SK-N-SH treated with all-trans-retinoic acid at 6 μM for 48 hours (cell line): ENCODE measurements around the gene KCNJ12.
"Not testable (repeated sequence)": the region's sequence is repeated elsewhere in the genome, so short reads cannot be mapped to it uniquely, and the experiment has no call there.

Source experiments
- ARNTL ChIP-seq: fragments of 450-650 bp; formaldehyde crosslinking; IDR thresholded peaks from 2 replicates; pipeline ENCODE4 v1.5.0; 2020; ENCODE audit warnings: low read depth, mild to moderate bottlenecking, moderate library complexity, borderline replicate concordance
- CREB5 ChIP-seq: fragments of 250-450 bp; sonication (Bioruptor Pico); IDR thresholded peaks from 2 replicates; pipeline ENCODE4 v1.5.1; 2020; ENCODE audit warnings: low read depth, mild to moderate bottlenecking, moderate library complexity
- ESRRG ChIP-seq: fragments of 250-450 bp; sonication (Bioruptor Pico); IDR thresholded peaks from 2 replicates; pipeline ENCODE4 v1.6.1; 2021; ENCODE audit warnings: mild to moderate bottlenecking
- PATZ1 ChIP-seq: fragments of 250-450 bp; sonication (Bioruptor Pico); IDR thresholded peaks from 2 replicates; pipeline ENCODE4 v1.8.0; 2020; ENCODE audit warnings: mild to moderate bottlenecking, moderate library complexity, borderline replicate concordance
- POU6F1 ChIP-seq: fragments of 250-450 bp; sonication (Bioruptor Pico); IDR thresholded peaks from 2 replicates; pipeline ENCODE4 v1.8.0; 2021; ENCODE audit warnings: low read depth, mild to moderate bottlenecking, moderate library complexity, borderline replicate concordance
- RARB ChIP-seq: fragments of 250-450 bp; sonication (Bioruptor Pico); IDR thresholded peaks from 2 replicates; pipeline ENCODE4 v1.8.0; 2021; ENCODE audit warnings: mild to moderate bottlenecking, moderate library complexity
- TCF4 ChIP-seq: fragments of 250-450 bp; sonication (Bioruptor Pico); IDR thresholded peaks from 2 replicates; pipeline ENCODE4 v1.8.0; 2021; ENCODE audit warnings: mild to moderate bottlenecking, moderate library complexity, borderline replicate concordance
- TOX ChIP-seq: fragments of 250-450 bp; sonication (Bioruptor Pico); IDR thresholded peaks from 2 replicates; pipeline ENCODE4 v1.8.0; 2021; ENCODE audit warnings: mild to moderate bottlenecking, moderate library complexity, borderline replicate concordance
- TSHZ2 ChIP-seq: fragments of 250-450 bp; sonication (Bioruptor Pico); IDR thresholded peaks from 2 replicates; pipeline ENCODE4 v1.5.0; 2020; ENCODE audit warnings: mild to moderate bottlenecking, moderate library complexity
- ZC3H10 ChIP-seq: fragments of 250-450 bp; sonication (Bioruptor Pico); IDR thresholded peaks from 2 replicates; pipeline ENCODE4 v1.5.1; 2021; ENCODE audit warnings: mild to moderate bottlenecking, moderate library complexity
- ZFP3 ChIP-seq: fragments of 250-450 bp; sonication (Bioruptor Pico); IDR thresholded peaks from 2 replicates; pipeline ENCODE4 v1.5.0; 2020; ENCODE audit warnings: mild to moderate bottlenecking, moderate library complexity
- ZFP30 ChIP-seq: fragments of 450-650 bp; formaldehyde crosslinking; IDR thresholded peaks from 2 replicates; pipeline ENCODE4 v1.5.0; 2022; ENCODE audit warnings: mild to moderate bottlenecking, moderate library complexity

- TF ChIP-seq PATZ1 (CRISPR knock-in tag); ZFP30; ESRRG (CRISPR knock-in tag); ZFP3 (CRISPR knock-in tag); CREB5; TOX; RARB; ARNTL (CRISPR knock-in tag); ZC3H10 (CRISPR knock-in tag); TCF4 (CRISPR knock-in tag); TSHZ2 (CRISPR knock-in tag); POU6F1: not testable (repeated sequence)
Measured at GRCh38 chr17:21410906-21411678, 34.9 kb downstream of the KCNJ12 start.
